HepG2 (cell line): Measurements from ENCODE around the gene DICER1.

ENCODE experiments used
- NFE2L1 ChIP-seq: sonication (generic); formaldehyde crosslinking; IDR thresholded peaks from 2 replicates; pipeline ENCODE4 v1.4.0; 2020; ENCODE audit warnings: missing genetic modification reagents, mild to moderate bottlenecking, borderline replicate concordance
- ZNF292 ChIP-seq: sonication (generic); formaldehyde crosslinking; IDR thresholded peaks from 2 replicates; pipeline ENCODE4 v1.8.1; 2022; ENCODE audit warnings: mild to moderate bottlenecking, low read depth, missing genetic modification reagents, borderline replicate concordance
- TF ChIP-seq, protein P1 (sequence below): sonication (generic); formaldehyde crosslinking; IDR thresholded peaks from 2 replicates; pipeline ENCODE4 v1.4.0; 2020; ENCODE audit warnings: mild to moderate bottlenecking, missing genetic modification reagents, borderline replicate concordance

DNA sequence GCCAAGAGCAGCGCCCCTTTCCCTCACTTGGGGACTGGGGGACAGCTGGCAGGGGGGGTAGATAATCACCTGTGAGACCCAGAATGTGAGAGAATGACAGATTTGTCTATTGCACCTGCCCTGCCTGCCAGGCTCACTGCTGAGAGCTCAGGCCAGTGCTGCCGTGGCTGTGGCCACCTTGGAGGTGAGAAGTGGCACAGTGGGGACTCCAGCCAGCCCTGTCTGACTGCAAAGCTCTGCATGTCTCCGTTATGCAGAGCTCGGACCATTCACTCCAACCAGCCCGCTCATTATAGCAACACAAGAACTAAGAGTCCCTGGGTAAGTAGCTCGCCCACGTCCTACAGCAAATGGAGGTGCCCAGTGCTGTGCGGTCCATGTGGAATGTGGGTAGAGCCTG lies 88.8 kb downstream of the DICER1 start:
- TF ChIP-seq NFE2L1 (CRISPR knock-in tag) = no peak
- no peak for TF ChIP-seq ZNF292 (CRISPR knock-in tag)
- TF ChIP-seq, protein P1, sequence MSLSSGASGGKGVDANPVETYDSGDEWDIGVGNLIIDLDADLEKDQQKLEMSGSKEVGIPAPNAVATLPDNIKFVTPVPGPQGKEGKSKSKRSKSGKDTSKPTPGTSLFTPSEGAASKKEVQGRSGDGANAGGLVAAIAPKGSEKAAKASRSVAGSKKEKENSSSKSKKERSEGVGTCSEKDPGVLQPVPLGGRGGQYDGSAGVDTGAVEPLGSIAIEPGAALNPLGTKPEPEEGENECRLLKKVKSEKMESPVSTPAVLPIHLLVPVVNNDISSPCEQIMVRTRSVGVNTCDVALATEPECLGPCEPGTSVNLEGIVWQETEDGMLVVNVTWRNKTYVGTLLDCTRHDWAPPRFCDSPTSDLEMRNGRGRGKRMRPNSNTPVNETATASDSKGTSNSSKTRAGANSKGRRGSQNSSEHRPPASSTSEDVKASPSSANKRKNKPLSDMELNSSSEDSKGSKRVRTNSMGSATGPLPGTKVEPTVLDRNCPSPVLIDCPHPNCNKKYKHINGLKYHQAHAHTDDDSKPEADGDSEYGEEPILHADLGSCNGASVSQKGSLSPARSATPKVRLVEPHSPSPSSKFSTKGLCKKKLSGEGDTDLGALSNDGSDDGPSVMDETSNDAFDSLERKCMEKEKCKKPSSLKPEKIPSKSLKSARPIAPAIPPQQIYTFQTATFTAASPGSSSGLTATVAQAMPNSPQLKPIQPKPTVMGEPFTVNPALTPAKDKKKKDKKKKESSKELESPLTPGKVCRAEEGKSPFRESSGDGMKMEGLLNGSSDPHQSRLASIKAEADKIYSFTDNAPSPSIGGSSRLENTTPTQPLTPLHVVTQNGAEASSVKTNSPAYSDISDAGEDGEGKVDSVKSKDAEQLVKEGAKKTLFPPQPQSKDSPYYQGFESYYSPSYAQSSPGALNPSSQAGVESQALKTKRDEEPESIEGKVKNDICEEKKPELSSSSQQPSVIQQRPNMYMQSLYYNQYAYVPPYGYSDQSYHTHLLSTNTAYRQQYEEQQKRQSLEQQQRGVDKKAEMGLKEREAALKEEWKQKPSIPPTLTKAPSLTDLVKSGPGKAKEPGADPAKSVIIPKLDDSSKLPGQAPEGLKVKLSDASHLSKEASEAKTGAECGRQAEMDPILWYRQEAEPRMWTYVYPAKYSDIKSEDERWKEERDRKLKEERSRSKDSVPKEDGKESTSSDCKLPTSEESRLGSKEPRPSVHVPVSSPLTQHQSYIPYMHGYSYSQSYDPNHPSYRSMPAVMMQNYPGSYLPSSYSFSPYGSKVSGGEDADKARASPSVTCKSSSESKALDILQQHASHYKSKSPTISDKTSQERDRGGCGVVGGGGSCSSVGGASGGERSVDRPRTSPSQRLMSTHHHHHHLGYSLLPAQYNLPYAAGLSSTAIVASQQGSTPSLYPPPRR (CRISPR knock-in tag) = no peak
